WTC11 (cell line): ENCODE results near the gene IL1RAPL2.

ENCODE experiments used
- CTCF ChIP-seq: fragments of 200-600 bp; IDR thresholded peaks from 2 replicates; pipeline ENCODE4 v1.8.0; 2022; ENCODE audit warnings: antibody characterized with exemption
- ETV6 ChIP-seq: sonication (generic); formaldehyde crosslinking; IDR thresholded peaks from 2 replicates; pipeline ENCODE4 v1.8.1; 2022; ENCODE audit warnings: mild to moderate bottlenecking, missing genetic modification reagents
- FOXJ3 ChIP-seq: sonication (generic); formaldehyde crosslinking; IDR thresholded peaks from 2 replicates; pipeline ENCODE4 v1.9.0; 2021; ENCODE audit warnings: missing genetic modification reagents, mild to moderate bottlenecking, borderline replicate concordance
- IRF1 ChIP-seq: sonication (generic); formaldehyde crosslinking; IDR thresholded peaks from 2 replicates; pipeline ENCODE4 v1.8.0; 2023; ENCODE audit warnings: missing genetic modification reagents
- MXD4 ChIP-seq: fragments of 250-450 bp; sonication (Bioruptor Pico); IDR thresholded peaks from 2 replicates; pipeline ENCODE4 v1.8.0; 2021; ENCODE audit warnings: mild to moderate bottlenecking, moderate library complexity, borderline replicate concordance
- NR1H2 ChIP-seq: sonication (generic); formaldehyde crosslinking; IDR thresholded peaks from 2 replicates; pipeline ENCODE4 v1.9.0; 2021; ENCODE audit warnings: mild to moderate bottlenecking, moderate library complexity, missing genetic modification reagents
- NR3C1 ChIP-seq: sonication (generic); formaldehyde crosslinking; conservative IDR thresholded peaks from 2 replicates; pipeline ENCODE4 v1.8.1; 2023; ENCODE audit warnings: low read depth, mild to moderate bottlenecking, missing genetic modification reagents
- SP1 ChIP-seq: sonication (generic); formaldehyde crosslinking; conservative IDR thresholded peaks from 2 replicates; pipeline ENCODE4 v1.8.1; 2022; ENCODE audit warnings: missing genetic modification reagents
- USF2 ChIP-seq: sonication (generic); formaldehyde crosslinking; IDR thresholded peaks from 2 replicates; pipeline ENCODE4 v1.8.1; 2023; ENCODE audit warnings: mild to moderate bottlenecking, missing genetic modification reagents, moderate library complexity
- ZNF121 ChIP-seq: sonication (generic); formaldehyde crosslinking; IDR thresholded peaks from 2 replicates; pipeline ENCODE4 v1.8.0; 2023; ENCODE audit warnings: missing genetic modification reagents
- ZNF138 ChIP-seq: sonication (generic); formaldehyde crosslinking; conservative IDR thresholded peaks from 2 replicates; pipeline ENCODE4 v1.8.1; 2022; ENCODE audit warnings: mild to moderate bottlenecking, moderate library complexity, missing genetic modification reagents
- ZNF281 ChIP-seq: sonication (generic); formaldehyde crosslinking; IDR thresholded peaks from 2 replicates; pipeline ENCODE4 v1.8.0; 2023; ENCODE audit warnings: mild to moderate bottlenecking, missing genetic modification reagents
- ZNF396 ChIP-seq: fragments of 250-450 bp; sonication (Bioruptor Pico); IDR thresholded peaks from 2 replicates; pipeline ENCODE4 v1.8.0; 2021; ENCODE audit warnings: mild to moderate bottlenecking, moderate library complexity, borderline replicate concordance
- TF ChIP-seq, protein P1 (sequence below): sonication (generic); formaldehyde crosslinking; IDR thresholded peaks from 2 replicates; pipeline ENCODE4 v1.8.0; 2022; ENCODE audit warnings: mild to moderate bottlenecking, missing genetic modification reagents

DNA sequence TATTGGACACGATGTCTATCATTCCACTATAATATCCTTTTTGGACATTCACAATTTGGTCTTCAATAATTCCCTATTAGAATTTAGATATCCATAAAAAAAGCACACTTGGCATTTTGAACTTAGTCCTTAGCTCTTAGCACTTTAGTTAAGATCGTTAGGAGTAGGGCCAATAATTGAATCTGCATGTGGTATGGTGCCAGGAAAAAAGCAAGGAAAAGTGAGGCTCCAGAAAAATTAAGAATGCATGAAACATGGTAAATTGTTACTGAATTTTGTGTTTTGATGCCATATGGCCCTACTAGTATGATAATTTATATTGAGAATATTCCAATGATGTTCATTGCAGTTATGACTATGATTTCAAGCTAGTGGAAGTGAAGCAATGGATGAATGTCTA, 708.1 kb downstream of the IL1RAPL2 start:
- TF ChIP-seq CTCF (no peak), ZNF121 (CRISPR knock-in tag) (no peak), MXD4 (CRISPR knock-in tag) (no peak), NR3C1 (CRISPR knock-in tag) (no peak), IRF1 (no peak), ETV6 (CRISPR knock-in tag) (no peak), USF2 (CRISPR knock-in tag) (no peak), SP1 (CRISPR knock-in tag) (no peak), ZNF396 (CRISPR knock-in tag) (no peak), ZNF138 (no peak), NR1H2 (CRISPR knock-in tag) (no peak), ZNF281 (no peak), FOXJ3 (CRISPR knock-in tag) (no peak)
- TF ChIP-seq, protein P1, sequence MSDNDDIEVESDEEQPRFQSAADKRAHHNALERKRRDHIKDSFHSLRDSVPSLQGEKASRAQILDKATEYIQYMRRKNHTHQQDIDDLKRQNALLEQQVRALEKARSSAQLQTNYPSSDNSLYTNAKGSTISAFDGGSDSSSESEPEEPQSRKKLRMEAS (CRISPR knock-in tag), result no peak
